Parathyroid adenoma (tissue), 2 donors: Measurements from ENCODE around the gene OTOG.

Experiments used
- H2AFZ ChIP-seq: fragments of 300-600 bp; sonication (generic); one replicate; pipeline ENCODE4 v1.7.0; 2017; ENCODE audit warnings: antibody characterized with exemption, mild to moderate bottlenecking
- H3K27ac ChIP-seq: fragments of 300-600 bp; sonication (generic); one replicate; pipeline ENCODE4 v1.7.0; 2017
- H3K27me3 ChIP-seq: fragments of 300-600 bp; sonication (generic); one replicate; pipeline ENCODE4 v1.7.0; 2017; ENCODE audit warnings: low read length; ENCODE audit not compliant: control insufficient read depth, insufficient read depth
- H3K36me3 ChIP-seq: fragments of 300-600 bp; sonication (generic); one replicate; pipeline ENCODE4 v1.7.0; 2017; ENCODE audit warnings: low read length; ENCODE audit not compliant: control insufficient read depth, insufficient read depth
- H3K4me1 ChIP-seq: fragments of 300-600 bp; sonication (generic); one replicate; pipeline ENCODE4 v1.7.0; 2017; ENCODE audit warnings: control low read depth
- H3K4me2 ChIP-seq: fragments of 300-600 bp; sonication (generic); one replicate; pipeline ENCODE4 v1.7.0; 2017; ENCODE audit warnings: low read length
- H3K4me3 ChIP-seq: fragments of 300-600 bp; sonication (generic); one replicate; pipeline ENCODE4 v1.7.0; 2017; ENCODE audit warnings: low read depth, low read length
- H3K79me2 ChIP-seq: fragments of 300-600 bp; sonication (generic); one replicate; pipeline ENCODE4 v1.7.0; 2017; ENCODE audit warnings: control low read depth
- H3K9ac ChIP-seq: fragments of 300-600 bp; sonication (generic); one replicate; pipeline ENCODE4 v1.7.0; 2017; ENCODE audit warnings: mild to moderate bottlenecking
- H3K9me3 ChIP-seq: fragments of 300-600 bp; sonication (generic); one replicate; pipeline ENCODE4 v1.7.0; 2017; ENCODE audit warnings: low read length; ENCODE audit not compliant: control insufficient read depth
- TF ChIP-seq, protein P1 (sequence below): fragments of 300-600 bp; sonication (generic); IDR thresholded peaks from one replicate; pipeline ENCODE4 v1.7.0; 2017; ENCODE audit warnings: antibody characterized with exemption, mild to moderate bottlenecking
- donor health status: primary hyperparathyroidism.

OTOG gene

DNA sequence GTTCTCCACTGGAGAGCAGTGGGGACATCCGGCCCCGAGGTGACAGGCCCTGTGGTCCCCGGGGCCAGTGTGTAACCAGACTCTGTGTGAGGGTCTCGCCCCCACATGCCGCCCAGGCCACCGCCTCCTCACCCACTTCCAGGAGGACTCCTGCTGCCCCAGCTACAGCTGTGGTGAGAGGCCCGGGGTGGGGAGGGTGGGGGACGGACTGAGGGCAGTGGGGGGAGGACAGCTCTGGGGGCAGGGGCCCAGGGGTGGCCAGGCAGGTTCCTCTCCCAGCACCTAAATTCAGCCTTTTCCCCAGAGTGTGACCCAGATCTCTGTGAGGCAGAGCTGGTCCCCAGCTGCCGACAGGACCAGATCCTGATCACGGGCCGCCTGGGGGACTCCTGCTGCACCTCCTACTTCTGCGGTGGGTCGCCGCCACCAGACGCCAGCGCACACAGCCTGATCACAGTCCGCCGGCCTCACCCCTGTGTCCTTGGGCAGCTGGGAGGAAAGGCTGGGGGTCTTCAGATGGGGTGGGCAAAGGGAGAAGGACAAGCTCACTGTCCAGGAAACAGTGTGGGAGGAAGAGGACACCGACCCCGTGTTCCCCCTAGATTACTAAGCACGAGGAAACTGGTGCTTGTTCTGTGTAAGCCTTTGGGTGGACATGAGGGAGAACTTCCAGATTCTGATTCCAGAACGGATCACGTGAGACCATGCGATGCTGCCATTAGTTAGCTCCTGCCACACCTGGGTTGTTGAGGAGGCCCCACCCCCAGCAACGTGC lies 87.9 kb downstream of the OTOG start:
- H3K36me3 ChIP-seq: no peaks in the 10 kb centered on the region
- no peak overlapping the region for H2AFZ ChIP-seq
- TF ChIP-seq, protein P1, sequence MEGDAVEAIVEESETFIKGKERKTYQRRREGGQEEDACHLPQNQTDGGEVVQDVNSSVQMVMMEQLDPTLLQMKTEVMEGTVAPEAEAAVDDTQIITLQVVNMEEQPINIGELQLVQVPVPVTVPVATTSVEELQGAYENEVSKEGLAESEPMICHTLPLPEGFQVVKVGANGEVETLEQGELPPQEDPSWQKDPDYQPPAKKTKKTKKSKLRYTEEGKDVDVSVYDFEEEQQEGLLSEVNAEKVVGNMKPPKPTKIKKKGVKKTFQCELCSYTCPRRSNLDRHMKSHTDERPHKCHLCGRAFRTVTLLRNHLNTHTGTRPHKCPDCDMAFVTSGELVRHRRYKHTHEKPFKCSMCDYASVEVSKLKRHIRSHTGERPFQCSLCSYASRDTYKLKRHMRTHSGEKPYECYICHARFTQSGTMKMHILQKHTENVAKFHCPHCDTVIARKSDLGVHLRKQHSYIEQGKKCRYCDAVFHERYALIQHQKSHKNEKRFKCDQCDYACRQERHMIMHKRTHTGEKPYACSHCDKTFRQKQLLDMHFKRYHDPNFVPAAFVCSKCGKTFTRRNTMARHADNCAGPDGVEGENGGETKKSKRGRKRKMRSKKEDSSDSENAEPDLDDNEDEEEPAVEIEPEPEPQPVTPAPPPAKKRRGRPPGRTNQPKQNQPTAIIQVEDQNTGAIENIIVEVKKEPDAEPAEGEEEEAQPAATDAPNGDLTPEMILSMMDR: no peak

DNA sequence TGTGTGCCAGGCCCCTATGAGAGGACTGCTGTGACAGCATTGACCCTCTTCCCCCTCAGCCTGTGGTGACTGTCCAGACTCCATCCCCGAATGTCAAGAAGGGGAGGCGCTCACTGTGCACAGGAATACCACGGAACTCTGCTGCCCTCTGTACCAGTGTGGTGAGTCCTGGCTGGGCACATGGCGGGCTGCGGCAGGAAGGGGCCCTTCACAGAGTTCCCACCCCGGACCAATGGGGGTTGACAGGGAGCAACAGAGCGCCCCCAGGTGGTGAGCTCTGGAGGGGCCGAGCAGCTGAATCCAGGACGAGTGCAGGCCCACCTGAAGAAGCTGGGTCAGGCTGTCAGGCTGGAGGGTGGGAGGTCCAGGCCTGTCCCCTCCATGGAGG lies 88.5 kb downstream of the OTOG start:
- Histone ChIP-seq H3K4me2 (no peak overlapping the region), H3K4me3 (no peak overlapping the region), H3K36me3 (no peaks in the 10 kb centered on the region), H3K9me3 (no peaks in the 10 kb centered on the region), H3K4me1 (no peaks in the 10 kb centered on the region), H3K9ac (no peak overlapping the region), H3K79me2 (no peaks in the 10 kb centered on the region), H3K27me3 (no peaks in the 10 kb centered on the region), H3K27ac (no peak overlapping the region), H2AFZ (no peak overlapping the region)
- TF ChIP-seq, protein P1: no peak

More for the DNA sequence above, 87.9 kb downstream of the OTOG start:
- Histone ChIP-seq H3K4me2 (no peak overlapping the region), H3K4me1 (no peaks in the 10 kb centered on the region), H3K79me2 (no peaks in the 10 kb centered on the region), H3K27ac (no peak overlapping the region), H3K27me3 (no peaks in the 10 kb centered on the region), H3K4me3 (no peak overlapping the region), H3K9ac (no peak overlapping the region), H3K9me3 (no peaks in the 10 kb centered on the region)

DNA sequence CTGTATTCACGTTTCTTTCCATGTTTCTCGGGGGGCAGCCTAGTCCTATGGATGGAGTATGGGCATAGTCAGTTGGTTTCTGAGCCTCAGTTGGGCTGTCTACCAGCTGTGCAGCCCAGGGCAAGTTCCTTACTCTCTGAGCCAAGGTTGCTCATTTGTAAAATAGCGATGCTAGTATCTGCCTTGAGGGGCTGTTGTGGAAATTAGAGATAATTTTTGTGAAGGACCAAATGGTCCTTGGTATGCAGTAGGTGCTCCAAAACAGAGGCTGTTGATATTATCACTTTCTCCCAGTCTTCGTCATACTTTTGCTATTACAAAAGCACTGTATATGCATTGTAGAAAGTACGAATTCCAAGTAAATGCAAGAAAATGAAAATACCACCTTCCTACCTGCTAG lies 89.7 kb downstream of the OTOG start:
- no peak overlapping the region for H3K9ac ChIP-seq
- no peak overlapping the region for H3K4me2 ChIP-seq
- no peaks in the 10 kb centered on the region for H3K27me3 ChIP-seq
- H3K79me2 ChIP-seq: no peaks in the 10 kb centered on the region
- H2AFZ ChIP-seq: no peak overlapping the region
- H3K36me3 ChIP-seq: no peaks in the 10 kb centered on the region
- no peak overlapping the region for H3K4me3 ChIP-seq
- H3K27ac ChIP-seq: no peak overlapping the region
- H3K4me1 ChIP-seq: no peaks in the 10 kb centered on the region
- TF ChIP-seq, protein P1: no peak
- H3K9me3 ChIP-seq: no peaks in the 10 kb centered on the region

DNA sequence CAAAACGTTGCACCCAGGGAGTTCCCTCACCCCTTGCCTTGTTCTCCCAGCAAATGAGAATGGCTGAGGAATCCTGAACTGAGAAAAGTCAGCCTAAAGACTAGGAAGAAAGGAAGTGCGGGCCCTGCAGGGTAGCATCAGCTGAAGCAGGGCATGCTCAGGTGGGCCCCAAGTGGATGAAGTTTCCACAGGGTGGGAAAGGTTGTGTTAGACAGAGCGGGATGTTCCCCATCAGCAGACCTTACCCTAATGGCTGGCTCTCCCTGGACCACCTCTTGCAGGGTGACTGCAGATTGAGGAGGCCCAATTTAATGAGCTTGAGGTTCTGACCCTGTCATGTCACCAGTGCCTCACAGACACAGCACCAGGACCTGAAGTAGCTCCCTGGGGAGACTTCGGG lies 90.8 kb downstream of the OTOG start:
- Histone ChIP-seq H3K4me1 (no peaks in the 10 kb centered on the region), H2AFZ (no peak overlapping the region), H3K36me3 (no peaks in the 10 kb centered on the region), H3K79me2 (no peaks in the 10 kb centered on the region), H3K9me3 (no peaks in the 10 kb centered on the region), H3K27me3 (no peaks in the 10 kb centered on the region), H3K9ac (no peak overlapping the region), H3K4me3 (no peak overlapping the region), H3K4me2 (no peak overlapping the region), H3K27ac (no peak overlapping the region)
- TF ChIP-seq, protein P1: no peak

DNA sequence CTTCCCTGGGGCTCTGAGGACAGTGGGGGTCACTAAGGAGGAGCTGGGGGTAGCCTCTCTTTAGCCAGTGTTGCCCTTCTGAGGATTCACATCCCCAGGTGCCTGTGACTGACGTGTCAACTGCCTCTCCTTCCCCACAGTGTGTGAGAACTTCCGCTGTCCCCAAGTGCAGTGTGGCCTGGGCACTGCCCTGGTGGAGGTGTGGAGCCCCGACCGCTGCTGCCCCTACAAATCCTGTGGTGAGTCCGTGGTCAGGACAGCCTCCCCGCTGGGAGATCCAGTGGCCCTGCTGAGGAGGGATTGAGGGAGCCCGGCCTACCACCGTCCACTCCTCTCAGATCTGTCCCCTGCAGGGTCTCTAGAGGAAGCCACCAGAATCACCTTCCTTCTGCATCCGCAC lies 91.3 kb downstream of the OTOG start:
- Histone ChIP-seq H3K36me3 (no peaks in the 10 kb centered on the region), H3K4me3 (no peak overlapping the region), H3K9ac (no peak overlapping the region), H3K4me2 (no peak overlapping the region), H3K27me3 (no peaks in the 10 kb centered on the region), H3K4me1 (no peaks in the 10 kb centered on the region), H2AFZ (no peak overlapping the region), H3K9me3 (no peaks in the 10 kb centered on the region), H3K27ac (no peak overlapping the region), H3K79me2 (no peaks in the 10 kb centered on the region)
- TF ChIP-seq, protein P1: no peak
